Right lobe of liver (tissue), 4 donors: ENCODE data around the gene POU1F1.

Experiments used
- CTCF ChIP-seq, 4 donors: fragments of 200-600 bp in 3 of 4; fragments of 450-650 bp in 1 of 4; IDR thresholded peaks; one replicate each; pipeline versions ENCODE4 v1.5.1 to v1.8.0; 2016 to 2022; ENCODE audit warnings: antibody characterized with exemption in 4 of 4, mild to moderate bottlenecking in 2 of 4
- POLR2A ChIP-seq: fragments of 450-650 bp; IDR thresholded peaks from one replicate; pipeline ENCODE4 v1.6.1; 2017; ENCODE audit warnings: antibody characterized with exemption, mild to moderate bottlenecking
- donor health status: DM: no; HTN: no; CAD: no.
- donor health status: DM: no; HTN: no; CAD: no.
- donor health status: DM: no; HTN: yes; CAD: no.

DNA sequence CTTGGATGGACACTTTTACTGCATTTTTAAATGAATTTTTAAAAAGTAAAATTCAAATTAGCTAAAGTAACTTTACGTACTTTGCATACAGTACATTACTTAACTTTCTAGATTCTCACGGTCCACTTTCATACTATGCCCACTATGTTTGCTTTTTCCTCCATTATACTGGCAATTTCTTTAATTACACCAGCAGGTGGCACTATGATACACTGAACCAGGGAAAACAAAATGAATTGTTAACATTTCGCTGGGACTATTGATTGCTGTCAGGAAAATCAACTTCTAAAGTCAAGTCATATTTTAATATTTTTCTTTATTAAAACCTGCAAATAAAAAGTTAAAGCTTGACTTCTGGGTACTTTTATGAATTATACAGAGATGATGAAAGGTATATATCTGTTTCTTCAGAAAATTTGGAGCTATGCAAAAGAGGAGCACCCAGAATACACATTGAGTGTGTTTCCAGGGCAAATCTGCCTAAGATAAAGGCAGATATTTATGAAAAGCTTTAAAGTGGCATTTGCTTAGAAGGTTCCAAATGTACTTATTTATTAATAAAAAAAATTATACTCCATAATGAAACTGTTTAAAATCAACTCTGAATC, 21.8 kb upstream of the POU1F1 start:
- peak; percentile 62 to 78 (median 68) for TF ChIP-seq CTCF (IDR thresholded peaks at IDR 0.05)
- TF ChIP-seq POLR2A, result no peak
